ENCODE measurements around the gene PC.

DNA sequence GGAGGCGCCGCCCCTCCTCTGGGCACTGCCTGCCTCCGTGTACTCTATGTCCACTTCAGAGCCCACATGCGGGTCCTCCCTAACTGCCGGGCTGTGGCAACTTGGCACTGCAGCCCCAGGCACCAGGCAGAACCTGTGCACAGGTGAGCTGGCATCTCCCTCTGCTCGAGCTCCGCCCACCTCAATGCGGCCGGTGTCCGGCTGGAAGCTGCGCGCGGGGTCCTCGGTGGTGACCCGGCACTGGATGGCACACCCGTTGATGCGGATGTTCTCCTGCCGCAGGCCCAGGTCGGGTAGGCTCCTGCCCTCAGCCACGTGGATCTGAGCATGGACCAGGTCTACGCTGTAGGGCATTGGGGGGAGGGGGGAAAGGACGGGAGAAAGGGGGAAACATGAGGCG lies 92.2 kb downstream of the PC start:
- TF ChIP-seq, protein P1, sequence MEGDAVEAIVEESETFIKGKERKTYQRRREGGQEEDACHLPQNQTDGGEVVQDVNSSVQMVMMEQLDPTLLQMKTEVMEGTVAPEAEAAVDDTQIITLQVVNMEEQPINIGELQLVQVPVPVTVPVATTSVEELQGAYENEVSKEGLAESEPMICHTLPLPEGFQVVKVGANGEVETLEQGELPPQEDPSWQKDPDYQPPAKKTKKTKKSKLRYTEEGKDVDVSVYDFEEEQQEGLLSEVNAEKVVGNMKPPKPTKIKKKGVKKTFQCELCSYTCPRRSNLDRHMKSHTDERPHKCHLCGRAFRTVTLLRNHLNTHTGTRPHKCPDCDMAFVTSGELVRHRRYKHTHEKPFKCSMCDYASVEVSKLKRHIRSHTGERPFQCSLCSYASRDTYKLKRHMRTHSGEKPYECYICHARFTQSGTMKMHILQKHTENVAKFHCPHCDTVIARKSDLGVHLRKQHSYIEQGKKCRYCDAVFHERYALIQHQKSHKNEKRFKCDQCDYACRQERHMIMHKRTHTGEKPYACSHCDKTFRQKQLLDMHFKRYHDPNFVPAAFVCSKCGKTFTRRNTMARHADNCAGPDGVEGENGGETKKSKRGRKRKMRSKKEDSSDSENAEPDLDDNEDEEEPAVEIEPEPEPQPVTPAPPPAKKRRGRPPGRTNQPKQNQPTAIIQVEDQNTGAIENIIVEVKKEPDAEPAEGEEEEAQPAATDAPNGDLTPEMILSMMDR (IDR thresholded peaks at IDR 0.05): no peak
- no peak for TF ChIP-seq POLR2A (IDR thresholded peaks at IDR 0.05)
